Naive thymus-derived CD4-positive, alpha-beta T cell (primary cell): ENCODE results near the gene MAP1S. TPM values are rescaled to one million over a fixed set of nuclear protein-coding genes. Genes with fewer than 3 reads are reported as not detected.

ENCODE experiments used
- ATAC-seq: fragments of 150-1000 bp; cut with Tn5 transposase; 2 replicates; pipeline ENCODE4 v1.10.0; 2021; ENCODE audit warnings: mild to moderate bottlenecking, moderate library complexity
- CTCF ChIA-PET: fragments of 350-600 bp; sonication (Branson Sonifier 250); formaldehyde crosslinking; loops from one replicate; lab custom pipeline; 2021; ENCODE audit warnings: antibody characterized with exemption; lab: Charles Lee
- POLR2A ChIA-PET: fragments of 350-600 bp; sonication (Branson Sonifier 250); formaldehyde crosslinking; loops from one replicate; lab custom pipeline; 2021; ENCODE audit warnings: antibody characterized with exemption, inconsistent platforms; lab: Charles Lee
- DNase-seq, 9 donors: peaks; one replicate each; pipeline versions ENCODE4 v3.0.0 to v3.0.0-alpha.2; 2020 to 2022; ENCODE audit warnings: mixed read lengths in 1 of 9
- H3K27ac ChIP-seq: one replicate; pipeline ENCODE4 v1.7.0; 2013; ENCODE audit warnings: mild to moderate bottlenecking, low read depth, low read length, moderate library complexity
- H3K27me3 ChIP-seq, 2 donors: one replicate each; pipeline ENCODE4 v1.7.0; 2013; ENCODE audit warnings: low read length in 2 of 2, mild to moderate bottlenecking in 2 of 2, moderate library complexity in 2 of 2; ENCODE audit not compliant: control insufficient read depth in 2 of 2, insufficient read depth in 2 of 2
- H3K36me3 ChIP-seq, 3 experiments: 1 replicate in 2 of 3; 2 replicates in 1 of 3; pipeline ENCODE4 v1.7.0; 2013; ENCODE audit warnings: low read length in 3 of 3, mild to moderate bottlenecking in 3 of 3, moderate library complexity in 1 of 3; ENCODE audit not compliant: insufficient read depth in 3 of 3, control insufficient read depth in 2 of 3
- H3K4me1 ChIP-seq, 2 donors: one replicate each; pipeline ENCODE4 v1.7.0; 2013; ENCODE audit warnings: low read length in 2 of 2, mild to moderate bottlenecking in 2 of 2, moderate library complexity in 1 of 2; ENCODE audit not compliant: control insufficient read depth in 2 of 2, insufficient read depth in 2 of 2
- H3K4me3 ChIP-seq: 2 replicates; pipeline ENCODE4 v1.7.0; 2013; ENCODE audit warnings: mild to moderate bottlenecking, low read length
- H3K9me3 ChIP-seq, 3 experiments: 1 replicate in 2 of 3; 2 replicates in 1 of 3; pipeline ENCODE4 v1.7.0; 2013; ENCODE audit warnings: low read length in 3 of 3; ENCODE audit not compliant: control insufficient read depth in 2 of 3
- H3K27ac Mint-ChIP-seq, 9 donors: one replicate each; pipeline ENCODE4 v1.8.0; 2020 to 2022; ENCODE audit warnings: mixed read lengths in 9 of 9, mild to moderate bottlenecking in 8 of 9, moderate library complexity in 5 of 9, inconsistent platforms in 2 of 9
- H3K27me3 Mint-ChIP-seq, 5 donors: one replicate each; pipeline ENCODE4 v1.8.0; 2021 to 2022; ENCODE audit warnings: mixed read lengths in 5 of 5, mild to moderate bottlenecking in 1 of 5
- H3K36me3 Mint-ChIP-seq, 5 donors: one replicate each; pipeline ENCODE4 v1.8.0; 2020 to 2022; ENCODE audit warnings: mixed read lengths in 5 of 5, mild to moderate bottlenecking in 3 of 5, inconsistent platforms in 1 of 5
- H3K4me1 Mint-ChIP-seq, 7 donors: one replicate each; pipeline ENCODE4 v1.8.0; 2020 to 2022; ENCODE audit warnings: mixed read lengths in 7 of 7, mild to moderate bottlenecking in 3 of 7, inconsistent platforms in 1 of 7
- H3K4me3 Mint-ChIP-seq, 10 donors: one replicate each; pipeline ENCODE4 v1.8.0; 2020 to 2022; ENCODE audit warnings: mild to moderate bottlenecking in 10 of 10, mixed read lengths in 10 of 10, moderate library complexity in 6 of 10, inconsistent platforms in 2 of 10
- H3K9me3 Mint-ChIP-seq, 11 donors: one replicate each; pipeline ENCODE4 v1.8.0; 2020 to 2022; ENCODE audit warnings: mixed read lengths in 11 of 11, mild to moderate bottlenecking in 4 of 11, inconsistent platforms in 1 of 11, moderate library complexity in 1 of 11
- intact Hi-C, 2 donors: fragments of 100-400 bp; cut with micrococcal nuclease; formaldehyde crosslinking; loops; one replicate each; pipeline ENCODE4 v1.15.1; 2023
- polyA plus RNA-seq, 2 donors: library from polyadenylated mRNA; unstranded; fragments of 300-500 nt; fragmentation: Illumina TruSeq; gene quantifications; one replicate each; pipeline ENCODE4 v1.2.3, GENCODE V29; 2021
- total RNA-seq, 6 experiments: library from RNA in 5 of 6; stranded (reverse) in 5 of 6; gene quantifications; 1 replicate in 5 of 6; 2 replicates in 1 of 6; pipeline ENCODE4 v1.2.3 and lab custom pipeline; 2021 to 2026

Gene MAP1S
- total and polyA plus RNA-seq, 7 experiments from 2014 or later: 21.9 to 73.8 (median 49.8) TPM

DNA sequence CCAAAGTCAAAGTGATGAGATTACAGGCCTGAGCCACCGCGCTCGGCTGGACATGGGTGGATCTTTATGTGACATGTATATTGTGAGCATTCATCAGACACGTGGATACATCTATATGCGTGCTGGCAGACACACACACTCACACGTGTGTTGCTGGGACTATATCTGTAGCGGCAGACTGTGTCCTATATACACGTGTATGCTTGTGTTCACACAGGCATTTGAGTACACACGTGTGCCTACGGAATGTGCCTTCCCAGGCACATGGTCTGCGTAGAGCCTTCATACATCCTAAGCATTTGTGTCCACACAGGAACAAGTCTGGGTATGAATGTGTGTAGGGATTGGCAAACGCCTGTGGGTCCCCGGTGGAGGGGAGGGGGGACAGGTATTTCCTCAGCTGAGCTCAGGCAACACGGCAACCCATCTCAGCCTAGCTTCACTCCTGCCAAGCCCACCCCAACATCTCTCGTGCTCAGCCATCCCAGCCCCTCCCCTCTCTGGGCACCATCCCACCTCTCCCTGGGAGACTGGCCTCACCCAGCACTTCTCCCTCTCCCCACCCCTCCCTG is 33.7 kb upstream of the MAP1S start:
- Mint-ChIP-seq H3K36me3 (peaks cover 0 to 9% (median 4%) of the 10 kb centered on the region in 5 donors), H3K4me1 (peaks cover 5 to 22% (median 13%) of the 10 kb centered on the region in 7 donors), H3K27me3 (peaks cover 75 to 84% (median 76%) of the 10 kb centered on the region in 5 donors), H3K4me3 (peak overlapping the region in 1 of 10 donors; percentile 23), H3K27ac (no peak overlapping the region), H3K9me3 (peaks cover 0 to 10% (median 5%) of the 10 kb centered on the region in 11 donors)
- intact Hi-C loops: no loop called here
- Histone ChIP-seq H3K36me3 (no peaks in the 10 kb centered on the region), H3K4me3 (no peak overlapping the region), H3K4me1 (peaks cover 0 to 3% of the 10 kb centered on the region in 2 donors), H3K27me3 (peaks cover 5 to 31% of the 10 kb centered on the region in 2 donors), H3K27ac (no peak overlapping the region), H3K9me3 (no peaks in the 10 kb centered on the region)
- ATAC-seq (no peak), DNase-seq (no peak)
- CTCF ChIA-PET: no interaction called here
- POLR2A ChIA-PET: no interaction called here

DNA sequence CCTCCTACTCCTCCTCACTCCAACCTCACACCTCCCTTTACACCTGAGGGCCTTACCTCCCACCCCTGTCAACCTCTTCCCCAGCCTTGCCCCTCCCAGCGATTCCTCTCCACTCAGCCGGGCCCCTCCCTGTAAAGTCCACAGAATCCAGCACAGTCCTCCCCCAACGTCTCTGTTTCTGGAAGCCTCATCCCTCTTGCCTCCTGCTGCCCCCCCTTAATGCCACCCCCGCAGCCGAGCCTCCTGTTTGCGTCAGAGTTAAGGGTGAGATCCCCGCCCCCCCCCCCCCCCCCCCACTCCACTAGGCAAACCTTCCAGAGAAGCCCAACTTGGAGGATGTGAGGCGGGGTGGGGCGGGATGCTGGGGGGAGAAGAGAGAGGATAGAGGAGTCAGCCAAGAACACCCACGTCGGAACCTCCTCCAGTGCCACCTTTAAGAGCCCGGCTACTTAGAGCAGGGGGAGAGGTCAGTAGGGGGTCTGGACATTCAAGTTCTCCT is 33.2 kb upstream of the MAP1S start:
- ATAC-seq: no peak
- peak overlapping the region in 2 of 10 donors; percentile 16 to 42 for H3K4me3 Mint-ChIP-seq
- no peak for DNase-seq

DNA sequence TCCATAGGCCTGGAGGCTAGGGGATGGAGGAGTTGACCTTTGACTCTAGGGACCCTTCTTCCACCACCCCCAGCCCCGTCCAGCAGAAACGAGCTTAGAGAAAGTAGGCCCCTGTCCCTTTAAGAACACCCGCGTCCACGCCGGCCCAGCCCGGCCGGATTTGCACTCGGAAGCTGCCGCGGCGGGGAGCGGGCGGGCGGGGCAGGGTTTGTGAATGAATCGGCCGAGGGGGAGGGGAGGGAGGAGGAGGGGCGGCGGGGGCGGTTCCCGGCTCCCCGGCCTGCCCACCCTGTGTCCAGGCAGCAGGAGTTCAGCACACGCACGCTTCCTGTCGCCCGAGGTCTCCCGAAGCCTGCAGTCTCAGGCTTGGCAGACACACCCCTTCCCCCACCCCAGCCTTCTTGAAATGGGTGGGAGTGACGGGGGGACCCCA is 32.7 kb upstream of the MAP1S start:
- no peaks in the 10 kb centered on the region for H3K9me3 ChIP-seq
- H3K27ac Mint-ChIP-seq: no peak overlapping the region
- H3K9me3 Mint-ChIP-seq: peaks cover 0 to 12% (median 5%) of the 10 kb centered on the region in 11 donors
- H3K36me3 ChIP-seq: no peaks in the 10 kb centered on the region
- no peak overlapping the region for H3K27ac ChIP-seq
- ATAC-seq (no peak), DNase-seq (no peak)
- no peak overlapping the region for H3K4me3 ChIP-seq
- CTCF ChIA-PET: no interaction called here
- peaks cover 0 to 5% (median 4%) of the 10 kb centered on the region in 5 donors for H3K36me3 Mint-ChIP-seq
- intact Hi-C loops: no loop called here
- H3K4me1 Mint-ChIP-seq: peaks cover 5 to 16% (median 12%) of the 10 kb centered on the region in 7 donors
- H3K27me3 ChIP-seq: peaks cover 0 to 24% of the 10 kb centered on the region in 2 donors
- H3K4me3 Mint-ChIP-seq: peak overlapping the region in 1 of 10 donors; percentile 77
- H3K27me3 Mint-ChIP-seq: peaks cover 69 to 79% (median 69%) of the 10 kb centered on the region in 5 donors
- POLR2A ChIA-PET: no interaction called here
- peaks cover 0 to 3% of the 10 kb centered on the region in 2 donors for H3K4me1 ChIP-seq

More for the DNA sequence above, 33.2 kb upstream of the MAP1S start:
- peaks cover 0 to 8% (median 4%) of the 10 kb centered on the region in 5 donors for H3K36me3 Mint-ChIP-seq
- peaks cover 3 to 30% of the 10 kb centered on the region in 2 donors for H3K27me3 ChIP-seq
- no peaks in the 10 kb centered on the region for H3K36me3 ChIP-seq
- H3K4me3 ChIP-seq: no peak overlapping the region
- intact Hi-C loops: no loop called here
- CTCF ChIA-PET: no interaction called here
- H3K4me1 ChIP-seq: peaks cover 0 to 3% of the 10 kb centered on the region in 2 donors
- POLR2A ChIA-PET: no interaction called here
- peaks cover 5 to 18% (median 12%) of the 10 kb centered on the region in 7 donors for H3K4me1 Mint-ChIP-seq
- peaks cover 73 to 83% (median 74%) of the 10 kb centered on the region in 5 donors for H3K27me3 Mint-ChIP-seq
- H3K27ac Mint-ChIP-seq: no peak overlapping the region
- H3K9me3 Mint-ChIP-seq: peaks cover 0 to 12% (median 5%) of the 10 kb centered on the region in 11 donors
- no peak overlapping the region for H3K27ac ChIP-seq
- H3K9me3 ChIP-seq: no peaks in the 10 kb centered on the region

DNA sequence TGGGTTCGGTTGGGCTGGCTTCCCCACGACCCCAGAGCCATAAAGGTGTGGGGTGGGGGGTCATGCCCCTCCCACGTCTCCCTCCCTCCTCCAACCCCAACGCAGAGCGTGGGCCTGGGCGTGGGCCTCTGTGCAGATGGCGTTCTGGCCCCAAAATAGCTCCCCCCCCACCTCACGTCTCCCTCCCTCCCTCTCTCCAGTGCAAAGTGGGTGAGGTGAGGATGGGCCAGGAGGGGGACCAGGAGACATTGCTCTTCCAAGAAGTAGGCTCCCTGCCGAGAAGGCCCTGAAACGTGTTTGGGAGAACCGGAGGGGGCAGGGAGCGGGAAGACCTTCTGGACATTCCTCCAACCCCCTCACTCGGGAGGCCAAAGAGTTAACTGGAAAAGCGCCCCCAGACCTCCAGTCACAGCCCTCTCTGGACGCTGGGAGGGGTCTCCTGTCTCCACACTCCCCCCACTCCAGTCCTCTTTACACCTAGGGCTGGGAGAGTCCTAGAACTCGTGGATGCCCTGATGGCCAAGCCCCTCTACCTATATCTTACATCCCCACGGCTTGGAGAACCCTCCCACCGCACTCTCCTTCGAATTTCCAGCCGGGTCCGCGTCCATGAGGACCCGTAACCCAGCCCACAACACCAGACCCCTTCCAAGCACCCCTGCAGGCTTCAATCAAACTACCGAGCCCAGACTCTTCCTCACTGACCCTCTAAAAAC is 32.0 kb upstream of the MAP1S start:
- ATAC-seq: no peak
- POLR2A ChIA-PET: no interaction called here
- peak overlapping the region in 2 of 9 donors; percentile 3 to 14 for H3K27ac Mint-ChIP-seq

DNA sequence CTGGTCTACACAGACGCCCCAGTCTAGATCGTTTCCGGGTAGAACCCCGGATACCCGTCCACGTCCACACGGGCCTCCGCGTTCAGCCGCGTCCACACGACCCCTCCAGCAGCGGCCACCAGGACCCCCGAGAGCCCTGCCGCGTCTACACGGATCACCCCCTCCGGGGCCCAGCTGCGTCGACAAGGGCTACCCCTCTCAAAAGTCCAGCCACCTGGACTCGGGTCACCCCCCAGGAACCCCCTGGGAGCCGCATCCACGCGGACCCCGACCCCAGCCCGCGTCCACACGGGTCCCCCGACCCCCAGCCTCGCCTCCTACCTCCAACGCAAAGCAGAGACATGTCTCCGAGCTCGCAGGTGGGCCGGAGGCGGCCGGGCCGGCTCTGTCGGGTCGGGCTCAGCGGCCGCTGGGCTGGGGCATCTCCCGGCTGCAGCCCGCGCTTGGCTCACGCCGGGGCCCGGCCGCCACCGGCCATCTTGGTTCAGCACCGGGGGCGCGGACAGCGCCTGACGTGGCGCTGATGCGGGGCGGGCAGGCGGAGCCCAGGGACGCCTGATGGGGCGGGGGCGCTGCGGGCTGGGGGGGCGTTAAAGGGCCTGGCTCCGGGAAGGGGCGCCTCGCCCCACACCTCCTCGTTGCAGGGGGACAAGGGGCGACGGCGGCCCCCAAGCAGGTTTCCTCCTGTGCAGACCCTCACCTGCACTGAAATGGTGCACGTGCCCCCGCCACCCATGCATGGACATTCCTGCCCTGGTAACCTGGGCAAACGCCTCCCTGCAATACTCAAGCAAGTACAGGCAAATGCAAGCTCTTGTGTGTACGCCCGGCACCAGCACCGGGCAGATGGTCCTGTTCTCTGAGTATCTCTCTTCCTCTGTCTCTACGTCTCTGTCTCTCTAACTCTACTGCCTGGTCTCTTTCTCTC is 31.2 kb upstream of the MAP1S start, which contains the start of gene UNC13A:
TSS of gene UNC13A (minus strand) at position 498 of the 928 bp plus-strand sequence. CDS start at position 343, 155 bp downstream.
- Histone ChIP-seq H3K36me3 (no peaks in the 10 kb centered on the region), H3K27ac (no peak within 1 kb of the TSS), H3K9me3 (no peaks in the 10 kb centered on the region), H3K27me3 (peaks cover 0 to 18% of the 10 kb centered on the region in 2 donors), H3K4me1 (peaks cover 0 to 3% of the 10 kb centered on the region in 2 donors), H3K4me3 (no peak within 1 kb of the TSS)
- peaks cover 0 to 5% (median 4%) of the 10 kb centered on the region in 5 donors for H3K36me3 Mint-ChIP-seq
- ChIA-PET POLR2A (no interaction called here), CTCF (interaction anchor here (0.8 kb wide), 1 partner anchor 185 kb away, joined by 7 read pairs; no protein-coding TSS in a partner anchor)
- peak; percentile 16 to 74 (median 48) for DNase-seq
- H3K9me3 Mint-ChIP-seq: peaks cover 0 to 14% (median 4%) of the 10 kb centered on the region in 11 donors
- peak within 1 kb of the TSS in 3 of 9 donors; percentile 3 to 14 (median 12) for H3K27ac Mint-ChIP-seq
- H3K27me3 Mint-ChIP-seq: peaks cover 62 to 72% (median 65%) of the 10 kb centered on the region in 5 donors
- H3K4me1 Mint-ChIP-seq: peaks cover 5 to 15% (median 12%) of the 10 kb centered on the region in 7 donors
- intact Hi-C loops: loop anchor here in 1 of 2 donors (1.0 kb wide), 1 partner anchor 31 kb away; the partner anchor contains the start of gene MAP1S
- peak; percentile 91 for ATAC-seq
- peak within 1 kb of the TSS; percentile 26 to 77 (median 66) for H3K4me3 Mint-ChIP-seq

More for the DNA sequence above, 32.0 kb upstream of the MAP1S start:
- Mint-ChIP-seq H3K4me3 (peak overlapping the region in 9 of 10 donors; percentile 12 to 77 (median 44)), H3K9me3 (peaks cover 0 to 14% (median 5%) of the 10 kb centered on the region in 11 donors), H3K27me3 (peaks cover 64 to 77% (median 67%) of the 10 kb centered on the region in 5 donors), H3K36me3 (peaks cover 0 to 5% (median 4%) of the 10 kb centered on the region in 5 donors), H3K4me1 (peaks cover 5 to 16% (median 12%) of the 10 kb centered on the region in 7 donors)
- Histone ChIP-seq H3K27ac (no peak overlapping the region), H3K4me1 (peaks cover 0 to 3% of the 10 kb centered on the region in 2 donors), H3K4me3 (no peak overlapping the region), H3K27me3 (peaks cover 0 to 23% of the 10 kb centered on the region in 2 donors), H3K36me3 (no peaks in the 10 kb centered on the region), H3K9me3 (no peaks in the 10 kb centered on the region)
- intact Hi-C loops: no loop called here
- DNase-seq: no peak
- CTCF ChIA-PET: no interaction called here
